GM19324 (cell line): ENCODE results near the gene ARHGEF16.

ENCODE experiments used
- ATAC-seq: cut with Tn5 transposase; IDR thresholded peaks from one replicate; pipeline ENCODE4 v1.9.1; 2021; ENCODE audit warnings: mild to moderate bottlenecking, moderate library complexity; ENCODE audit not compliant: unreplicated experiment, low FRiP score

ARHGEF16 gene

GRCh38 chr1:3453891-3454810, at the start of gene ARHGEF16:
ARHGEF16 (plus strand) TSS chr1:3454665; CDS start chr1:3463085, 8,420 bp downstream.
- ATAC-seq: no peak

- ATAC-seq: no peak
Measured at GRCh38 chr1:3404801-3405200, 49.7 kb upstream of the ARHGEF16 start.

GRCh38 chr1:3405491-3405890, 49.0 kb upstream of the ARHGEF16 start:
- no peak for ATAC-seq

- no peak for ATAC-seq
Measured at GRCh38 chr1:3405974-3406867, 48.2 kb upstream of the ARHGEF16 start.

GRCh38 chr1:3407021-3407420, 47.4 kb upstream of the ARHGEF16 start:
- no peak for ATAC-seq

GRCh38 chr1:3408751-3409266, 45.7 kb upstream of the ARHGEF16 start:
- ATAC-seq: no peak

GRCh38 chr1:3409366-3410141, 44.9 kb upstream of the ARHGEF16 start:
- no peak for ATAC-seq

- no peak for ATAC-seq
Measured at GRCh38 chr1:3410142-3410925, 44.1 kb upstream of the ARHGEF16 start.

- ATAC-seq: no peak
Measured at GRCh38 chr1:3411806-3412205, 42.7 kb upstream of the ARHGEF16 start.

- no peak for ATAC-seq
Measured at GRCh38 chr1:3412376-3412775, 42.1 kb upstream of the ARHGEF16 start.

- ATAC-seq: no peak
Measured at GRCh38 chr1:3413975-3414710, 40.3 kb upstream of the ARHGEF16 start.

- ATAC-seq: no peak
Measured at GRCh38 chr1:3415260-3416090, 39.0 kb upstream of the ARHGEF16 start.

GRCh38 chr1:3417082-3417739, 37.3 kb upstream of the ARHGEF16 start:
- ATAC-seq: no peak

- no peak for ATAC-seq
Measured at GRCh38 chr1:3417934-3418333, 36.5 kb upstream of the ARHGEF16 start.

- ATAC-seq: no peak
Measured at GRCh38 chr1:3418600-3418999, 35.9 kb upstream of the ARHGEF16 start.

GRCh38 chr1:3419415-3420204, 34.9 kb upstream of the ARHGEF16 start:
- no peak for ATAC-seq
